ENCODE data around the gene MSH3.

The MSH3 gene

DNA sequence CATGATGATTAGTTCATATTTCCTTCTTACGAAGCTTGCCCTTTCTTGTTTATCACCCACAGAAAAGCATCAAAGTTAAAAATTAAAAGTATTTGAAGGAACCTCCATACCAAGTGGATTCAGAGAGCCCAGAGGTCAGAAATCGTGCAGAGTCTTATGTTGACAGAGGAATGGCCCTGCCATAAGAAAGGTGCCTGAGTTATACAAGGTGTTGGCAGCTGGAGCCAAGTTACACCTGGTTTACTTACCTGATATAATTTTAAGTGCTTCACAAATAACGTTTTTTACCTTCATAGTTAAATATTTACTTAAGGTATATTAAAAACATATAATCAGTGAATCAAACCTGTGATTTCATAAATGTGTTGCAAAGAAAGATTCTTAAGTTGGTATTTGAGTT, 42.6 kb downstream of the MSH3 start:
- Histone ChIP-seq H3K9me3 (ENCODE audit: insufficient read depth, low read depth, low read length) (no peaks in the 10 kb centered on the region), H3K79me2 (ENCODE audit: insufficient read depth, low read length) (no peaks in the 10 kb centered on the region), H3K9me2 (replicated peaks; ENCODE audit: low read depth, low read length) (no peaks in the 10 kb centered on the region), H3K27me3 (ENCODE audit: insufficient read depth, low read length, poor library complexity, severe bottlenecking) (no peaks in the 10 kb centered on the region), H3K9ac (ENCODE audit: low read depth, low read length, poor library complexity, severe bottlenecking) (no peak overlapping the region), H3F3A (ENCODE audit: low read depth) (no peaks in the 10 kb centered on the region), H3K4me2 (ENCODE audit: low read depth, low read length, poor library complexity, severe bottlenecking) (no peak overlapping the region), H3K4me3 (ENCODE audit: low read length, poor library complexity, severe bottlenecking) (no peak overlapping the region), H3K36me3 (ENCODE audit: insufficient read depth, low read length) (peaks cover 11% of the 10 kb centered on the region; the same call in 1 of the 2 replicates), H2AFZ (ENCODE audit: low read length) (no peak overlapping the region), H3K4me1 (ENCODE audit: insufficient read depth, low read length, poor library complexity, severe bottlenecking) (no peaks in the 10 kb centered on the region), H4K20me1 (ENCODE audit: insufficient read depth, low read length, poor library complexity, severe bottlenecking) (no peaks in the 10 kb centered on the region)
- TF ChIP-seq, protein P1, sequence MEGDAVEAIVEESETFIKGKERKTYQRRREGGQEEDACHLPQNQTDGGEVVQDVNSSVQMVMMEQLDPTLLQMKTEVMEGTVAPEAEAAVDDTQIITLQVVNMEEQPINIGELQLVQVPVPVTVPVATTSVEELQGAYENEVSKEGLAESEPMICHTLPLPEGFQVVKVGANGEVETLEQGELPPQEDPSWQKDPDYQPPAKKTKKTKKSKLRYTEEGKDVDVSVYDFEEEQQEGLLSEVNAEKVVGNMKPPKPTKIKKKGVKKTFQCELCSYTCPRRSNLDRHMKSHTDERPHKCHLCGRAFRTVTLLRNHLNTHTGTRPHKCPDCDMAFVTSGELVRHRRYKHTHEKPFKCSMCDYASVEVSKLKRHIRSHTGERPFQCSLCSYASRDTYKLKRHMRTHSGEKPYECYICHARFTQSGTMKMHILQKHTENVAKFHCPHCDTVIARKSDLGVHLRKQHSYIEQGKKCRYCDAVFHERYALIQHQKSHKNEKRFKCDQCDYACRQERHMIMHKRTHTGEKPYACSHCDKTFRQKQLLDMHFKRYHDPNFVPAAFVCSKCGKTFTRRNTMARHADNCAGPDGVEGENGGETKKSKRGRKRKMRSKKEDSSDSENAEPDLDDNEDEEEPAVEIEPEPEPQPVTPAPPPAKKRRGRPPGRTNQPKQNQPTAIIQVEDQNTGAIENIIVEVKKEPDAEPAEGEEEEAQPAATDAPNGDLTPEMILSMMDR (conservative IDR thresholded peaks at IDR 0.05; ENCODE audit: low read length) = no peak
- no peak for TF ChIP-seq EZH2phosphoT487 (IDR thresholded peaks at IDR 0.05; ENCODE audit: borderline replicate concordance)

DNA sequence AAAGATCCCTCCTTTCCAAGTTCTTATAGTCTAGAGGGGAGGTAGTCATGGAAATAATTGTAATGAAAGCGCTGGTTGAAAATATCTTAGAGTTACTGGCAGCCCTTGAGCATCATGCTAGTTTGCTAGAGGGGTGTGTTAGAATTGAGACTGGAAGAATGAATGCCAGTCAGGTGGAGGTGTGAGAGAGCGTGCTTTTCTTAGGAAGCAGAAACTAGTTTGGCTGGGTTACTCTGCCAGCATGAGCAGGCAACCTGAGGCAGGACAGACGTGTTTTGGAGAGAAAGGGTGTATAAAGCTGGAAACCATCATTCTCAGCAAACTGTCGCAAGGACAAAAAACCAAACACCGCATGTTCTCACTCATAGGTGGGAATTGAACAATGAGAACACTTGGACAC, 43.9 kb downstream of the MSH3 start:
- no peak for TF ChIP-seq EZH2phosphoT487 (IDR thresholded peaks at IDR 0.05; ENCODE audit: borderline replicate concordance)
- TF ChIP-seq, protein P1 (conservative IDR thresholded peaks at IDR 0.05; ENCODE audit: low read length) = no peak
- H3K4me3 ChIP-seq (ENCODE audit: low read length, poor library complexity, severe bottlenecking) = no peak overlapping the region
- H3K4me1 ChIP-seq (ENCODE audit: insufficient read depth, low read length, poor library complexity, severe bottlenecking) = peaks cover under 1% of the 10 kb centered on the region
- no peak overlapping the region for H3K4me2 ChIP-seq (ENCODE audit: low read depth, low read length, poor library complexity, severe bottlenecking)
- H3K9me3 ChIP-seq (ENCODE audit: insufficient read depth, low read depth, low read length) = no peaks in the 10 kb centered on the region
- no peaks in the 10 kb centered on the region for H3K27me3 ChIP-seq (ENCODE audit: insufficient read depth, low read length, poor library complexity, severe bottlenecking)
- peaks cover 4% of the 10 kb centered on the region for H4K20me1 ChIP-seq (ENCODE audit: insufficient read depth, low read length, poor library complexity, severe bottlenecking)
- no peak overlapping the region for H3K9ac ChIP-seq (ENCODE audit: low read depth, low read length, poor library complexity, severe bottlenecking)
- H3K9me2 ChIP-seq (replicated peaks; ENCODE audit: low read depth, low read length) = no peaks in the 10 kb centered on the region
- peaks cover 15% of the 10 kb centered on the region; the same call in 1 of the 2 replicates for H3K36me3 ChIP-seq (ENCODE audit: insufficient read depth, low read length)
- H2AFZ ChIP-seq (ENCODE audit: low read length) = no peak overlapping the region
- H3K79me2 ChIP-seq (ENCODE audit: insufficient read depth, low read length) = no peaks in the 10 kb centered on the region
- H3F3A ChIP-seq (ENCODE audit: low read depth) = no peaks in the 10 kb centered on the region

DNA sequence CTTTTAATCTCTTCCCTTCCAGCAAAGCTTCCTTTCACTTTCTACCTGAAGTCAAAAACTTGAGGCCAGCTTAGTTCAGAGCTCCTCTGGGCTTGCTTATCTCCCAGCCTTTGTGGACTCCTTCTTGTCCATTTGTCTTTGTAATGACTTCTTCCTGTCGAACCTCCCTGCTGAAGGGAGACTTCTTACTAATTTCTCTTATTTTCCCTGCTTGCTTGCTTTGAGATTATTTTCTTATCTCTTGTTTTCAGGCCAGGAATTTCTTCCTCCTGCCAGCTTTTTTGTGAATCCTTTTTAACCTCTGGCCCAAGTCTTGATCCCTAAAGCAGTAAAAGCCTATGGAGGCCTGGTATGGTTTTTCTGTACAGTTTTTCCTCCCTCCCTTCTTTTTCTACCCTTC, 47.1 kb downstream of the MSH3 start:
- Histone ChIP-seq H3K4me1 (ENCODE audit: insufficient read depth, low read length, poor library complexity, severe bottlenecking) (peaks cover 12% of the 10 kb centered on the region), H3K9me2 (replicated peaks; ENCODE audit: low read depth, low read length) (no peaks in the 10 kb centered on the region), H3K79me2 (ENCODE audit: insufficient read depth, low read length) (no peaks in the 10 kb centered on the region; the same call in 1 of the 2 replicates), H3K4me3 (ENCODE audit: low read length, poor library complexity, severe bottlenecking) (no peak overlapping the region), H3K27me3 (ENCODE audit: insufficient read depth, low read length, poor library complexity, severe bottlenecking) (no peaks in the 10 kb centered on the region), H3K9ac (ENCODE audit: low read depth, low read length, poor library complexity, severe bottlenecking) (no peak overlapping the region), H4K20me1 (ENCODE audit: insufficient read depth, low read length, poor library complexity, severe bottlenecking) (peaks cover 7% of the 10 kb centered on the region), H3F3A (ENCODE audit: low read depth) (no peaks in the 10 kb centered on the region), H2AFZ (ENCODE audit: low read length) (no peak overlapping the region), H3K4me2 (ENCODE audit: low read depth, low read length, poor library complexity, severe bottlenecking) (no peak overlapping the region), H3K36me3 (ENCODE audit: insufficient read depth, low read length) (peaks cover 21% of the 10 kb centered on the region; the same call in 1 of the 2 replicates), H3K9me3 (ENCODE audit: insufficient read depth, low read depth, low read length) (no peaks in the 10 kb centered on the region)
- TF ChIP-seq EZH2phosphoT487 (IDR thresholded peaks at IDR 0.05; ENCODE audit: borderline replicate concordance) = no peak
- TF ChIP-seq, protein P1 (conservative IDR thresholded peaks at IDR 0.05; ENCODE audit: low read length) = no peak

Data from Loucy (cell line).